Astrocyte (in vitro differentiated cells and primary cell): ENCODE measurements around the gene TPPP3.

Experiments used
- EZH2 ChIP-seq: IDR thresholded peaks from 2 replicates; pipeline ENCODE4 v1.6.1; 2012; ENCODE audit warnings: mild to moderate bottlenecking, low read length, inconsistent platforms; ENCODE audit not compliant: insufficient read depth
- TF ChIP-seq, protein P1 (sequence below): IDR thresholded peaks from 2 replicates; pipeline ENCODE4 v1.5.1; 2011; ENCODE audit warnings: low read depth, mild to moderate bottlenecking, inconsistent platforms, low read length, moderate library complexity; ENCODE audit not compliant: insufficient read depth

DNA sequence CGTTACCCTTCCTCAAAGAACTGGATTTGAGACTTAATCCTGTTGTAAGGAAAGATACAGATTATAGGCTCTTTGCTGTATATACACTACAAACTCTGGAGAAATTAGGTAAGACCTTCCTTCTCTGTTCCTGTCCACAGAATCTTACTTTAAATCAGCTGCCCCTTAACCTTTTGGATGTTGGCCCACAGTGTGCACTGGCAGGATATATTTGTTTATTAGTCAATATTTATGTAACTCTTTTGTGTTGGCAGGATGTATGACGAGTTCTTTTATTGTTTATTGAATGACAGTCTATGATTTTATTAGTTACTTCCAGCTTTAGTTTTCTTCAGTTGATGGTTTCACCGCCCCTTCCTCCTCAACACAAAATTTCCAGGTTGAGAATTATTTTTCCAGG, 47.0 kb downstream of the TPPP3 start:
- TF ChIP-seq, protein P1, sequence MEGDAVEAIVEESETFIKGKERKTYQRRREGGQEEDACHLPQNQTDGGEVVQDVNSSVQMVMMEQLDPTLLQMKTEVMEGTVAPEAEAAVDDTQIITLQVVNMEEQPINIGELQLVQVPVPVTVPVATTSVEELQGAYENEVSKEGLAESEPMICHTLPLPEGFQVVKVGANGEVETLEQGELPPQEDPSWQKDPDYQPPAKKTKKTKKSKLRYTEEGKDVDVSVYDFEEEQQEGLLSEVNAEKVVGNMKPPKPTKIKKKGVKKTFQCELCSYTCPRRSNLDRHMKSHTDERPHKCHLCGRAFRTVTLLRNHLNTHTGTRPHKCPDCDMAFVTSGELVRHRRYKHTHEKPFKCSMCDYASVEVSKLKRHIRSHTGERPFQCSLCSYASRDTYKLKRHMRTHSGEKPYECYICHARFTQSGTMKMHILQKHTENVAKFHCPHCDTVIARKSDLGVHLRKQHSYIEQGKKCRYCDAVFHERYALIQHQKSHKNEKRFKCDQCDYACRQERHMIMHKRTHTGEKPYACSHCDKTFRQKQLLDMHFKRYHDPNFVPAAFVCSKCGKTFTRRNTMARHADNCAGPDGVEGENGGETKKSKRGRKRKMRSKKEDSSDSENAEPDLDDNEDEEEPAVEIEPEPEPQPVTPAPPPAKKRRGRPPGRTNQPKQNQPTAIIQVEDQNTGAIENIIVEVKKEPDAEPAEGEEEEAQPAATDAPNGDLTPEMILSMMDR, result no peak
- no peak for TF ChIP-seq EZH2
